HEK293 (cell line): ENCODE results near the gene GOLGA3.

Source experiments
- BCL11A ChIP-seq: fragments of 450-650 bp; formaldehyde crosslinking; IDR thresholded peaks from 2 replicates; pipeline ENCODE4 v1.5.1; 2016; ENCODE audit warnings: low read depth, missing biosample characterization, missing genetic modification characterization
- FEZF1 ChIP-seq: fragments of 450-650 bp; formaldehyde crosslinking; IDR thresholded peaks from 2 replicates; pipeline ENCODE4 v1.5.1; 2016; ENCODE audit warnings: missing biosample characterization, missing genetic modification characterization
- REPIN1 ChIP-seq: fragments of 450-650 bp; formaldehyde crosslinking; IDR thresholded peaks from 2 replicates; pipeline ENCODE4 v1.5.1; 2017; ENCODE audit warnings: missing biosample characterization, missing genetic modification characterization, low read depth
- SETDB1 ChIP-seq: IDR thresholded peaks from one replicate; pipeline ENCODE4 v1.6.1; 2017; ENCODE audit warnings: mild to moderate bottlenecking, low read length, moderate library complexity, mixed read lengths; ENCODE audit not compliant: insufficient read length
- SP3 ChIP-seq: fragments of 450-650 bp; formaldehyde crosslinking; IDR thresholded peaks from 2 replicates; pipeline ENCODE4 v1.5.1; 2016; ENCODE audit warnings: missing biosample characterization, missing genetic modification characterization
- SP7 ChIP-seq: fragments of 450-650 bp; formaldehyde crosslinking; IDR thresholded peaks from 2 replicates; pipeline ENCODE4 v1.5.1; 2016; ENCODE audit warnings: missing biosample characterization, missing genetic modification characterization
- YY2 ChIP-seq: fragments of 450-650 bp; formaldehyde crosslinking; IDR thresholded peaks from 2 replicates; pipeline ENCODE4 v1.5.1; 2016; ENCODE audit warnings: missing biosample characterization, missing genetic modification characterization
- ZBTB20 ChIP-seq: fragments of 450-650 bp; formaldehyde crosslinking; IDR thresholded peaks from 2 replicates; pipeline ENCODE4 v1.5.1; 2016; ENCODE audit warnings: missing biosample characterization, missing genetic modification characterization
- ZBTB48 ChIP-seq: fragments of 450-650 bp; formaldehyde crosslinking; IDR thresholded peaks from 2 replicates; pipeline ENCODE4 v1.5.1; 2016; ENCODE audit warnings: missing biosample characterization, missing genetic modification characterization
- ZNF2 ChIP-seq: fragments of 450-650 bp; formaldehyde crosslinking; IDR thresholded peaks from 2 replicates; pipeline ENCODE4 v1.5.1; 2016; ENCODE audit warnings: missing biosample characterization, missing genetic modification characterization
- ZNF239 ChIP-seq: fragments of 450-650 bp; formaldehyde crosslinking; IDR thresholded peaks from 2 replicates; pipeline ENCODE4 v1.5.1; 2016; ENCODE audit warnings: missing biosample characterization, missing genetic modification characterization
- ZNF266 ChIP-seq: fragments of 450-650 bp; formaldehyde crosslinking; IDR thresholded peaks from 2 replicates; pipeline ENCODE4 v1.5.1; 2016; ENCODE audit warnings: missing biosample characterization, missing genetic modification characterization, low read depth
- ZNF341 ChIP-seq: fragments of 450-650 bp; formaldehyde crosslinking; IDR thresholded peaks from 2 replicates; pipeline ENCODE4; 2016; ENCODE audit warnings: low read depth, missing biosample characterization, missing genetic modification characterization
- ZNF391 ChIP-seq: fragments of 450-650 bp; formaldehyde crosslinking; IDR thresholded peaks from 2 replicates; pipeline ENCODE4 v1.5.1; 2016; ENCODE audit warnings: low read depth, missing biosample characterization, missing genetic modification characterization, borderline replicate concordance
- ZNF394 ChIP-seq: fragments of 450-650 bp; formaldehyde crosslinking; IDR thresholded peaks from 2 replicates; pipeline ENCODE4 v1.5.1; 2016; ENCODE audit warnings: missing biosample characterization, missing genetic modification characterization, mild to moderate bottlenecking, moderate library complexity, borderline replicate concordance
- ZNF561 ChIP-seq: fragments of 450-650 bp; IDR thresholded peaks from 2 replicates; pipeline ENCODE4 v1.5.1; 2018; ENCODE audit warnings: missing biosample characterization, missing genetic modification characterization, borderline replicate concordance
- ZNF76 ChIP-seq: fragments of 450-650 bp; formaldehyde crosslinking; IDR thresholded peaks from 2 replicates; pipeline ENCODE4; 2016; ENCODE audit warnings: low read depth, missing biosample characterization, missing genetic modification characterization, borderline replicate concordance
- ZNF777 ChIP-seq: fragments of 450-650 bp; formaldehyde crosslinking; IDR thresholded peaks from 2 replicates; pipeline ENCODE4 v1.5.1; 2017; ENCODE audit warnings: missing biosample characterization, missing genetic modification characterization, borderline replicate concordance
- TF ChIP-seq, protein P1 (sequence below): fragments of 450-650 bp; formaldehyde crosslinking; IDR thresholded peaks from 2 replicates; pipeline ENCODE4 v1.5.1; 2016; ENCODE audit warnings: missing biosample characterization, missing genetic modification characterization
- TF ChIP-seq, protein P2 (sequence below): fragments of 450-650 bp; formaldehyde crosslinking; IDR thresholded peaks from 2 replicates; pipeline ENCODE4 v1.5.1; 2016; ENCODE audit warnings: missing biosample characterization, missing genetic modification characterization
- TF ChIP-seq, protein P3 (sequence below): fragments of 450-650 bp; formaldehyde crosslinking; IDR thresholded peaks from 2 replicates; pipeline ENCODE4 v1.5.1; 2016; ENCODE audit warnings: missing biosample characterization, missing genetic modification characterization
- TF ChIP-seq, protein P4 (sequence below): fragments of 450-650 bp; formaldehyde crosslinking; IDR thresholded peaks from 2 replicates; pipeline ENCODE4 v1.5.1; 2016; ENCODE audit warnings: missing biosample characterization, missing genetic modification characterization
- TF ChIP-seq, protein P5 (sequence below): fragments of 450-650 bp; formaldehyde crosslinking; IDR thresholded peaks from 2 replicates; pipeline ENCODE4 v1.5.1; 2016; ENCODE audit warnings: missing biosample characterization, missing genetic modification characterization, low read depth
- TF ChIP-seq, protein P6 (sequence below): fragments of 450-650 bp; formaldehyde crosslinking; IDR thresholded peaks from 2 replicates; pipeline ENCODE4 v1.5.1; 2016; ENCODE audit warnings: missing biosample characterization, missing genetic modification characterization
- TF ChIP-seq, protein P7 (sequence below): fragments of 450-650 bp; formaldehyde crosslinking; IDR thresholded peaks from 2 replicates; pipeline ENCODE4 v1.5.1; 2016; ENCODE audit warnings: missing biosample characterization, missing genetic modification characterization

GOLGA3 gene

DNA sequence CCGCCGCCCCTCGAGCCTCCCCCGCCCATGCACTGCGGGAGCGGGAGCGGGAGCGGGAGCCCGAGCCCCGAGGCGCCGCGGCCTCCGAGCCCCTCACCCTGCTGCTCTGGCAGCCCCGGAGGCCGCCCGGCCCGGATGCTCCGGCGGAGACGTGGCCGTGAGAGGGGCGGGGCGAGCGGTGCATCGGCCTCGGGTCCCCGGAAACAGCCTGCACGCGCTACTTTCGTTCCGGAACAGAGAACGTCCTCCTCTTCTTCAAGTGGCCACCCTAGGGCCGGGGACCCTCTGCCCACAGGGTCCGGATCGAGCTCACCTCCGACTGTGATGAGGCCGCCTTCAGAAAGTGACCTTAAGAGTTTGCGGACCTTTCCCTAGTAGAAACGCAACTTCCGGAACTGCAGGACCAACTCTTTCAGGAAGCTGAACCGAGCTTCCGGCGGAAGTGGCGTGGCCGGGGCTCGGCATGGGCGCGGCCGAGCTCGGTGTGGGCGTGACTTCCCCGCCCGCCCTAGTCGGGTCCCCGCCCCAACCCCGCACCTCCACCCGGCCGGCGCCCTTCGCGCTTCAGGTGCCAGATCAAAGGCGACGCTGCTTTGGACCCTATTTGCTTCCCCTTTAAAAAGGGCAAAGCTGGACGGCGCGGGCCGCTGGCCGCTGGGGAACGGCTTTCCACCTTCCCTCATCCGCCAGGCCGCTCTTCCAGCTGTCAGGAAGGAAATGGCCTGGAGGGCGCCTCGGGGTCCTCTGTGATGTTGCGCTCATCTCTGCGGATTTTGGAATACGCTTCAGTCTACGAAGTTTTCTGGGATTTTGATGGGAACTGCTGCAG is at the start of gene GOLGA3 (continued):
- TF ChIP-seq ZNF394 (tag by site-specific recombination) = peak; percentile 86
- peak; percentile 85 for TF ChIP-seq YY2 (tag by site-specific recombination)
- peak; percentile 89 for TF ChIP-seq ZNF76 (tag by site-specific recombination)
- TF ChIP-seq REPIN1 (tag by site-specific recombination) = peak; percentile 95
- TF ChIP-seq ZNF341 (tag by site-specific recombination) = no peak
- TF ChIP-seq SP7 = peak; percentile 96
- 0 out of 2 replicates have a peak, but pooled peaks have one; percentile 26 for TF ChIP-seq ZNF266
- TF ChIP-seq ZNF561 (tag by site-specific recombination) = peak; percentile 95
- peak; percentile 98 for TF ChIP-seq SP3 (tag by site-specific recombination)
- TF ChIP-seq, protein P1, sequence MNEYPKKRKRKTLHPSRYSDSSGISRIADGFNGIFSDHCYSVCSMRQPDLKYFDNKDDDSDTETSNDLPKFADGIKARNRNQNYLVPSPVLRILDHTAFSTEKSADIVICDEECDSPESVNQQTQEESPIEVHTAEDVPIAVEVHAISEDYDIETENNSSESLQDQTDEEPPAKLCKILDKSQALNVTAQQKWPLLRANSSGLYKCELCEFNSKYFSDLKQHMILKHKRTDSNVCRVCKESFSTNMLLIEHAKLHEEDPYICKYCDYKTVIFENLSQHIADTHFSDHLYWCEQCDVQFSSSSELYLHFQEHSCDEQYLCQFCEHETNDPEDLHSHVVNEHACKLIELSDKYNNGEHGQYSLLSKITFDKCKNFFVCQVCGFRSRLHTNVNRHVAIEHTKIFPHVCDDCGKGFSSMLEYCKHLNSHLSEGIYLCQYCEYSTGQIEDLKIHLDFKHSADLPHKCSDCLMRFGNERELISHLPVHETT (tag by site-specific recombination) = peak; percentile 100
- TF ChIP-seq ZNF777 (tag by site-specific recombination) = 0 out of 2 replicates have a peak, but pooled peaks have one; percentile 47
- TF ChIP-seq ZBTB48 (tag by site-specific recombination) = 0 out of 2 replicates have a peak, but pooled peaks have one; percentile 29
- TF ChIP-seq, protein P2, sequence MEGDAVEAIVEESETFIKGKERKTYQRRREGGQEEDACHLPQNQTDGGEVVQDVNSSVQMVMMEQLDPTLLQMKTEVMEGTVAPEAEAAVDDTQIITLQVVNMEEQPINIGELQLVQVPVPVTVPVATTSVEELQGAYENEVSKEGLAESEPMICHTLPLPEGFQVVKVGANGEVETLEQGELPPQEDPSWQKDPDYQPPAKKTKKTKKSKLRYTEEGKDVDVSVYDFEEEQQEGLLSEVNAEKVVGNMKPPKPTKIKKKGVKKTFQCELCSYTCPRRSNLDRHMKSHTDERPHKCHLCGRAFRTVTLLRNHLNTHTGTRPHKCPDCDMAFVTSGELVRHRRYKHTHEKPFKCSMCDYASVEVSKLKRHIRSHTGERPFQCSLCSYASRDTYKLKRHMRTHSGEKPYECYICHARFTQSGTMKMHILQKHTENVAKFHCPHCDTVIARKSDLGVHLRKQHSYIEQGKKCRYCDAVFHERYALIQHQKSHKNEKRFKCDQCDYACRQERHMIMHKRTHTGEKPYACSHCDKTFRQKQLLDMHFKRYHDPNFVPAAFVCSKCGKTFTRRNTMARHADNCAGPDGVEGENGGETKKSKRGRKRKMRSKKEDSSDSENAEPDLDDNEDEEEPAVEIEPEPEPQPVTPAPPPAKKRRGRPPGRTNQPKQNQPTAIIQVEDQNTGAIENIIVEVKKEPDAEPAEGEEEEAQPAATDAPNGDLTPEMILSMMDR (tag by site-specific recombination) = no peak
- TF ChIP-seq SETDB1 = no peak
- TF ChIP-seq, protein P3, sequence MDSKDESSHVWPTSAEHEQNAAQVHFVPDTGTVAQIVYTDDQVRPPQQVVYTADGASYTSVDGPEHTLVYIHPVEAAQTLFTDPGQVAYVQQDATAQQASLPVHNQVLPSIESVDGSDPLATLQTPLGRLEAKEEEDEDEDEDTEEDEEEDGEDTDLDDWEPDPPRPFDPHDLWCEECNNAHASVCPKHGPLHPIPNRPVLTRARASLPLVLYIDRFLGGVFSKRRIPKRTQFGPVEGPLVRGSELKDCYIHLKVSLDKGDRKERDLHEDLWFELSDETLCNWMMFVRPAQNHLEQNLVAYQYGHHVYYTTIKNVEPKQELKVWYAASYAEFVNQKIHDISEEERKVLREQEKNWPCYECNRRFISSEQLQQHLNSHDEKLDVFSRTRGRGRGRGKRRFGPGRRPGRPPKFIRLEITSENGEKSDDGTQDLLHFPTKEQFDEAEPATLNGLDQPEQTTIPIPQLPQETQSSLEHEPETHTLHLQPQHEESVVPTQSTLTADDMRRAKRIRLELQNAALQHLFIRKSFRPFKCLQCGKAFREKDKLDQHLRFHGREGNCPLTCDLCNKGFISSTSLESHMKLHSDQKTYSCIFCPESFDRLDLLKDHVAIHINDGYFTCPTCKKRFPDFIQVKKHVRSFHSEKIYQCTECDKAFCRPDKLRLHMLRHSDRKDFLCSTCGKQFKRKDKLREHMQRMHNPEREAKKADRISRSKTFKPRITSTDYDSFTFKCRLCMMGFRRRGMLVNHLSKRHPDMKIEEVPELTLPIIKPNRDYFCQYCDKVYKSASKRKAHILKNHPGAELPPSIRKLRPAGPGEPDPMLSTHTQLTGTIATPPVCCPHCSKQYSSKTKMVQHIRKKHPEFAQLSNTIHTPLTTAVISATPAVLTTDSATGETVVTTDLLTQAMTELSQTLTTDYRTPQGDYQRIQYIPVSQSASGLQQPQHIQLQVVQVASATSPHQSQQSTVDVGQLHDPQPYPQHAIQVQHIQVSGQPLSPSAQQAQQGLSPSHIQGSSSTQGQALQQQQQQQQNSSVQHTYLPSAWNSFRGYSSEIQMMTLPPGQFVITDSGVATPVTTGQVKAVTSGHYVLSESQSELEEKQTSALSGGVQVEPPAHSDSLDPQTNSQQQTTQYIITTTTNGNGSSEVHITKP (tag by site-specific recombination) = peak; percentile 50; the same call in 1 of the 2 replicates
- TF ChIP-seq, protein P4, sequence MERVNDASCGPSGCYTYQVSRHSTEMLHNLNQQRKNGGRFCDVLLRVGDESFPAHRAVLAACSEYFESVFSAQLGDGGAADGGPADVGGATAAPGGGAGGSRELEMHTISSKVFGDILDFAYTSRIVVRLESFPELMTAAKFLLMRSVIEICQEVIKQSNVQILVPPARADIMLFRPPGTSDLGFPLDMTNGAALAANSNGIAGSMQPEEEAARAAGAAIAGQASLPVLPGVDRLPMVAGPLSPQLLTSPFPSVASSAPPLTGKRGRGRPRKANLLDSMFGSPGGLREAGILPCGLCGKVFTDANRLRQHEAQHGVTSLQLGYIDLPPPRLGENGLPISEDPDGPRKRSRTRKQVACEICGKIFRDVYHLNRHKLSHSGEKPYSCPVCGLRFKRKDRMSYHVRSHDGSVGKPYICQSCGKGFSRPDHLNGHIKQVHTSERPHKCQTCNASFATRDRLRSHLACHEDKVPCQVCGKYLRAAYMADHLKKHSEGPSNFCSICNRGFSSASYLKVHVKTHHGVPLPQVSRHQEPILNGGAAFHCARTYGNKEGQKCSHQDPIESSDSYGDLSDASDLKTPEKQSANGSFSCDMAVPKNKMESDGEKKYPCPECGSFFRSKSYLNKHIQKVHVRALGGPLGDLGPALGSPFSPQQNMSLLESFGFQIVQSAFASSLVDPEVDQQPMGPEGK (tag by site-specific recombination) = peak; percentile 46; the same call in 1 of the 2 replicates
- TF ChIP-seq, protein P5, sequence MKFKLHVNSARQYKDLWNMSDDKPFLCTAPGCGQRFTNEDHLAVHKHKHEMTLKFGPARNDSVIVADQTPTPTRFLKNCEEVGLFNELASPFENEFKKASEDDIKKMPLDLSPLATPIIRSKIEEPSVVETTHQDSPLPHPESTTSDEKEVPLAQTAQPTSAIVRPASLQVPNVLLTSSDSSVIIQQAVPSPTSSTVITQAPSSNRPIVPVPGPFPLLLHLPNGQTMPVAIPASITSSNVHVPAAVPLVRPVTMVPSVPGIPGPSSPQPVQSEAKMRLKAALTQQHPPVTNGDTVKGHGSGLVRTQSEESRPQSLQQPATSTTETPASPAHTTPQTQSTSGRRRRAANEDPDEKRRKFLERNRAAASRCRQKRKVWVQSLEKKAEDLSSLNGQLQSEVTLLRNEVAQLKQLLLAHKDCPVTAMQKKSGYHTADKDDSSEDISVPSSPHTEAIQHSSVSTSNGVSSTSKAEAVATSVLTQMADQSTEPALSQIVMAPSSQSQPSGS = peak; percentile 12; the same call in 1 of the 2 replicates
- TF ChIP-seq, protein P6, sequence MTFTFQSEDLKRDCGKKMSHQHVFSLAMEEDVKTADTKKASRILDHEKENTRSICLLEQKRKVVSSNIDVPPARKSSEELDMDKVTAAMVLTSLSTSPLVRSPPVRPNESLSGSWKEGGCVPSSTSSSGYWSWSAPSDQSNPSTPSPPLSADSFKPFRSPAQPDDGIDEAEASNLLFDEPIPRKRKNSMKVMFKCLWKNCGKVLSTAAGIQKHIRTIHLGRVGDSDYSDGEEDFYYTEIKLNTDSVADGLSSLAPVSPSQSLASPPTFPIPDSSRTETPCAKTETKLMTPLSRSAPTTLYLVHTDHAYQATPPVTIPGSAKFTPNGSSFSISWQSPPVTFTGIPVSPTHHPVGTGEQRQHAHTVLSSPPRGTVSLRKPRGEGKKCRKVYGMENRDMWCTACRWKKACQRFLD (tag by site-specific recombination) = peak; percentile 86
- 0 out of 2 replicates have a peak, but pooled peaks have one; percentile 68 for TF ChIP-seq ZNF239 (tag by site-specific recombination)
- TF ChIP-seq ZBTB20 = peak; percentile 77
- TF ChIP-seq BCL11A (tag by site-specific recombination) = no peak
- peak; percentile 60 for TF ChIP-seq FEZF1 (tag by site-specific recombination)
- TF ChIP-seq, protein P7, sequence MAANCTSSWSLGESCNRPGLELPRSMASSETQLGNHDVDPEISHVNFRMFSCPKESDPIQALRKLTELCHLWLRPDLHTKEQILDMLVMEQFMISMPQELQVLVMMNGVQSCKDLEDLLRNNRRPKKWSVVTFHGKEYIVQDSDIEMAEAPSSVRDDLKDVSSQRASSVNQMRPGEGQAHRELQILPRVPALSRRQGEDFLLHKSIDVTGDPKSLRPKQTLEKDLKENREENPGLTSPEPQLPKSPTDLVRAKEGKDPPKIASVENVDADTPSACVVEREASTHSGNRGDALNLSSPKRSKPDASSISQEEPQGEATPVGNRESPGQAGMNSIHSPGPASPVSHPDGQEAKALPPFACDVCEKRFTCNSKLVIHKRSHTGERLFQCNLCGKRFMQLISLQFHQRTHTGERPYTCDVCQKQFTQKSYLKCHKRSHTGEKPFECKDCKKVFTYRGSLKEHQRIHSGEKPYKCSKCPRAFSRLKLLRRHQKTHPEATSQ (tag by site-specific recombination) = peak; percentile 95
- peak; percentile 99 for TF ChIP-seq ZNF391 (tag by site-specific recombination)
- TF ChIP-seq ZNF2 (tag by site-specific recombination) = peak; percentile 98
